Stimulated activated CD8-positive, alpha-beta memory T cell treated with anti-CD3 and anti-CD28 coated beads, Interleukin-7, amount 100 ng/mL, for 24 hours (primary cell): ENCODE results near the gene MGAT5B.
"Not testable (repeated sequence)": the region's sequence is repeated elsewhere in the genome, so short reads cannot be mapped to it uniquely, and the experiment has no call there.

Source experiments
- DNase-seq: peaks from one replicate; pipeline ENCODE4 v3.0.0-alpha.2; 2020; ENCODE audit warnings: low read depth

MGAT5B gene

GRCh38 chr17:76848670-76849069, 19.5 kb upstream of the MGAT5B start:
- no peak for DNase-seq

DNA sequence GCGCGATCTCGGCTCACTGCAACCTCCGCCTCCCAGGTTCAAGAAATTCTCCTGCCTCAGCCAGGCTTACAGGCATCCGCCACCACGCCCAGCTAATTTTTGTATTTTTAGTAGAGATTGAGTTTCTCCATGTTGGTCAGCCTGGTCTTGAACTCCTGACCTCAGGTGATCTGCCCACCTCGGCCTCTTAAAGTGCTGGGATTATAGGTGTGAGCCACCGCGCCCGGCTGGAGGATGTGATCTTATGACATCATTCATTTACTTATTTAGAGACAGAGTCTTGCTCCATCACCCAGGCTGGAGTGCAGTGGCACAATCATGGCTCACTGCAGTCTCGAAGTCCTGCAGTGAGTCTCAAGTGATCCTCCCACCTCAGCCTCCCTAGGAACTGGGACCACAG, 19.0 kb upstream of the MGAT5B start:
- not testable (repeated sequence) for DNase-seq

DNA sequence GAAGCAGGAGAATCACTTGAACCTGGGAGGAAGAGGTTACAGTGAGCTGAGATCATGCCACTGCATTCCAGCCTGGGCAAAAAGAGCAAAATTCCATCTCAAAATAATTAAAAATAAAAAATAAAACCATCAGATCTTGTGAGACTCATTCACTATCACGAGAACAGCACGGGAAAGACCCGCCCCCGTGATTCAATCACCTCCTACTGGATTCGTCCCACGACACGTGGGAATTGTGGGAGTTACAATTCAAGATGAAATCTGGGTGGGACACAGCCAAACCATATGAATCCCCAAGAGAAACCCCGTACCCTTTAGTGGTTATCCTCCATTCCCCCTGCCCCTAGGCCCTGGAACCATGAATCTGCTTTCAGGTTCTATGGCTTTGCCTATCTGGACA, 15.4 kb upstream of the MGAT5B start:
- no peak for DNase-seq

GRCh38 chr17:76855105-76855504, 13.1 kb upstream of the MGAT5B start:
- no peak for DNase-seq

DNA sequence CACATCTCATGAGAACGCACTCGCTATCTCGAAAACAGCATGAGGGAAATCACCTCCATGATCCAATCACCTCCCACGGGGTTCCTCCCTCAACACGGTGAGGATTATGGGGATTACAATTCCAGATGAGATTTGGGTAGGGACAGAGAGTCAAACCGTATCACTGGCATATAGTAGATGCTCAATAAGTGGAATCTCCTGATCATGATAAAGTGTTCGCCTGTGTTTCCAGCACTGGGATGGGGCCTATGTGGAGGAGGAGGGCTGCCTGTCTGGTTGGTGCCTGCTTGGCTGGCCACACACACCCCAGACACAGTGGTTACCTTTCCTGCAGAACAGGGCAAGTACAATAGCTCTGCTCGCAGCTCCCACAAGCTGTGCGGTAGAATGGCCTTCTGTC, 6.1 kb upstream of the MGAT5B start:
- DNase-seq, result no peak

GRCh38 chr17:76862494-76862893, 5.7 kb upstream of the MGAT5B start:
- DNase-seq, result no peak

- no peak for DNase-seq
Measured at GRCh38 chr17:76864024-76864423, 4.2 kb upstream of the MGAT5B start.

GRCh38 chr17:76865174-76865573, 3.0 kb upstream of the MGAT5B start:
- DNase-seq, result no peak

- DNase-seq, result no peak
Measured at GRCh38 chr17:76866203-76866602, 2.0 kb upstream of the MGAT5B start.

DNA sequence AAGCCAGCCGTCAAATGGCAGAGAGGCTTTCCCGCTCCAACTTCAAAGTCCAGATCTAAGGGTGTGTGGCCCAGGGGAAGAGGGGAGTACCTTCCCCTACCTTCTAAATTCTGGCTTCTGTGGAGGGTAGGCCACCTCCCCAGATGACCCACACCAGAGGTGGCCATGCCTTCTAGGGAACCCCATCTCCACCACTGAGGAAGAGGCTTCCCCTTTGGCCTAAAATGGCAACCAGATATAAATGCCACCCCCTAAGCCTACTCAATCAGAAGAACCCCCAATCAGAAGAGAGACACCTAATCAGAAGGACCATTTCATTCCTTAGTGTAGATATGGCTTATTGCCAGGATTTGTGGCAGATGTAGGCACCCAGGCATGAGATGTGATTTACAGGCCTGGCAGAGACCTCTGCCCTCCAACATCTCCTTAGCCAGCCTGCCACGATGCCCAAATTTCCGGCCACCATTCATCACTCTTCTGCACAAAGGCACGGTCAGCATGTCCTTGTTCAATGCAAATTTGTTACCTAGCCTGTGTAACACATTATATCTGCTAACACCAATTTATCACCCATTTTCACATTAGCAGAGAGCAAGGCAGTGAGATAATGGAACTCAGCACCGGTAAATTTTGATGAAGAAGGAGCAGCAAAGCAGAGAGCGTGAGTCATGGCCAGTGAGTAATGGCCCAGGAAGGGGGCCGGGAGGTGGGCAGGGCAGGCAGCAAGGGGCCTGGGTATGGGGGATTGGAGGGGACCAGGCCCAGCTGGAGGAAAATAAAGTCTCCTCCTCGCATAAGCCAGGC, 1.2 kb upstream of the MGAT5B start:
- DNase-seq, result no peak

GRCh38 chr17:76867578-76868175, 527 bp upstream of the MGAT5B start:
- no peak for DNase-seq

- no peak for DNase-seq
Measured at GRCh38 chr17:76868669-76869495, 678 bp downstream of the MGAT5B start.

GRCh38 chr17:76869496-76870376, 1.5 kb downstream of the MGAT5B start:
- no peak for DNase-seq

DNA sequence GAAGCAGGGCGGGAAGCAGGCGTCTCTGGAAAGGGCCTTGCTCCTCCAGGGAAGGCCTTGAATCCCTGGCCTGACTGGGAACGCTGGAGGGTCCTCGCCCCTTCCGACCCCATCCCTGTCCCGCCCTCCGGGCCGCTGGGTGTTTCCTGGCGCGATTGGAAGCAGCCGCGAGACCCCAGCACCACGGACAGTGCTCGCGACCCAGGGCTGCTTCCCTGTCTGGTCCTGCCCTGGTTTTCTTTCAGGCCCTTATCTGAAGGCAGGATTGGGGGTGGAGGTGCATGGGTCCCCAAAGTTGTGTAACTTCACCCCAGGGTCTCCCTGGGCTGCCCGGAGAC, 2.1 kb downstream of the MGAT5B start:
- no peak for DNase-seq

GRCh38 chr17:76871668-76872067, 3.5 kb downstream of the MGAT5B start:
- DNase-seq, result no peak

GRCh38 chr17:76872221-76872873, 4.1 kb downstream of the MGAT5B start:
- DNase-seq, result no peak

DNA sequence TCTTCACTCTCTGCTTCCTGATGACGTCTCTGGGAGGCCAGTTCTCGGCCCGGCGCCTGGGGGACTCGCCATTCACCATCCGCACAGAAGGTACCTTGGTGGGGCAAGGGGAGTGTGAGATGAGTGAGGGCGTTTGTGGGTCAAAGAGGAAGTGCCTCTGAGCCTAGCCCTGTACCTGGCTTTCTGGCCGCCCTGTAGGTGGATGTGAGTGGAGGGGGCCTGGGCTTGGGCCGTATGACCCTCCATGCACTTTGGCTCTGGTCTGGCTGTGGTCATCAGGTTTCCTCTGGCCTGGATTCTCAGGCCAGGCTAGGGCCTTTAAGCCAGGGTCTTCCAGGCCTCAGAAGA, 4.6 kb downstream of the MGAT5B start:
- DNase-seq, result no peak

GRCh38 chr17:76873856-76874255, 5.7 kb downstream of the MGAT5B start:
- no peak for DNase-seq

DNA sequence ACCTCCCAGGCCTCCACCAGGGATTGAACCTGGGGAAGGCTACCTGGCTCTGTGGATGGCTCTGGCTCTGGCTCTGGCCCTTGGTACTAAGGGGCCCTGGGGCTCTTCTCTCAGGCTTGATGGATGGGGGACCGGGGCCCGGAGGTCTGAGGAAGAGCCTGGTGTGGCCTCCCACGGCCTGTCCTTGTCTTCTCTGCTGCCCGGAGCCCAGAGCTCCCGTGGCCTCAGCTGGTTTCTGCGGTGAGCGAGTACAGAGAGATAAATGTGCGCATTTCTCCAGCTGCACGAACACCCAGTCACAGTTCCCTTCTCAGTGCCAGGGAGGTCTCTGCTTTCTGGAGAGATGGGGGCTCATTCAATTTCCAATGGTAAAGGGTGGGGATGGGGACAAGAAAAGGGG, 9.2 kb downstream of the MGAT5B start:
- no peak for DNase-seq

DNA sequence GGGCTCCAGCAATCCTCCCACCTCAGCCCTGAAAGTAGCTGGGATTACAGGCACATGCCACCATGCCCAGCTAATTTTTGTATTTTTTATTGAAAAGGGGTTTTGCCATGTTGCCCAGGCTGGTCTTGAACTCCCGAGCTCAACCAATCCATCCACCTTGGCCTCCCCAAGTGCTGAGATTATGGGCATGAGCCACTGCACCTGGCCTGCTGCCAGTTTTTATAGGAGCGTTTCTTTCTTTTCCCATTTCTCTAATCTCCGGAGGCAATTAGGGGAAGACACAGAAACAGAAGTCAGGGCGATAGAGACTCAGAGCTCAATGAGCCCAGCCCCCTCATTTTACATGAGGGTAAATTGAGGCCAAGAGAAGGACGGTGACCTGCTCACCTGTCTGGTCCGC, 10.4 kb downstream of the MGAT5B start:
- no peak for DNase-seq

DNA sequence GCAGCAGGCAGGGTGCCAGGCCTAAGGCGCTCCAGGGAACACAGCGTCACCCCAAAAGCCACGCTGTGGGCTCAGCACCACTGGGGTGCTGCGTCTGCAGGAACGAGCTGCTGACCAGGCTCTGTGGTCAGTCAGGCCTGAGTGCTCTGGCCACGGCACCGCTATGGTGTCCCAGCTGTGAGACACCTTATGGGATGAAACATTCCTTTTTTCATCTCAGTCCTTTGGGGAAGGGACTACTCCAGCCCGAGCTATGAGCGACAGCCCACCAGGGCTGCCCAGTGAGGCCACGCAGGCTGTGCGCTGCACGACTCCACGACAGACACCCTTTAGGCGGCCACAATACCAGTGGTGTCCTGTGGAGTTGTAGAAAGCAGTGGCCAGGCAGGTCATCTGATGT, 11.1 kb downstream of the MGAT5B start:
- DNase-seq, result no peak

GRCh38 chr17:76879691-76880090, 11.5 kb downstream of the MGAT5B start:
- no peak for DNase-seq
